ENCODE measurements around the gene FZD7. TPM values are rescaled to one million over a fixed set of nuclear protein-coding genes. Genes with fewer than 3 reads are reported as not detected.

FZD7 gene
- total and polyA plus RNA-seq, 2 of the 8 experiments (the other 6 are each of a cell fraction or from before 2014, with no cell fraction given) = 176 to 246 TPM

- H3K27ac ChIP-seq (ENCODE audit: low read depth, low read length) = no peak overlapping the region
- H4K91ac ChIP-seq (replicated peaks; ENCODE audit: insufficient read length, low read length) = no peak overlapping the region
- no peak overlapping the region for H2BK15ac ChIP-seq (ENCODE audit: low read length)
- H3K9me3 ChIP-seq (ENCODE audit: insufficient read depth in 2 of 2, low read depth in 1 of 2, low read length in 1 of 2) = no peaks in the 10 kb centered on the region
- peaks cover 8% of the 10 kb centered on the region; the same call in 1 of the 2 replicates for H3K23me2 ChIP-seq (ENCODE audit: low read depth, low read length)
- H2AK5ac ChIP-seq (ENCODE audit: low read depth, low read length) = no peak overlapping the region
- H3K9ac ChIP-seq (replicated peaks in 1 of 4; ENCODE audit: extremely low read depth in 1 of 4, low read depth in 3 of 4, low read length in 3 of 4) = peak overlapping the region in 3 of 4 experiments; percentile 53 to 74 (median 59); a peak in 3 of 7 replicates
- H2BK12ac ChIP-seq (ENCODE audit: low read depth, low read length) = no peak overlapping the region
- H2BK5ac ChIP-seq (ENCODE audit: low read depth, low read length) = no peak overlapping the region
- H3K27me3 ChIP-seq (replicated peaks in 1 of 4; ENCODE audit: control insufficient read depth in 3 of 4, extremely low read depth in 1 of 4, insufficient read depth in 3 of 4, low read length in 3 of 4) = no peaks in the 10 kb centered on the region
- H4K20me1 ChIP-seq (replicated peaks in 1 of 2; ENCODE audit: control insufficient read depth in 1 of 2, insufficient read depth in 2 of 2, low read length in 2 of 2) = peaks cover 30 to 33% of the 10 kb centered on the region in 2 experiments
- WGBS, 2 experiments (ENCODE audit: extremely low coverage in 1 of 2, insufficient coverage in 1 of 2, insufficient read length in 1 of 2, insufficient replicate concordance in 2 of 2, low coverage in 1 of 2, low lambda C conversion rate in 2 of 2, missing lambda C conversion rate in 1 of 2) = 13% methylated on average over 7 of the region's 7 CpGs; no CpG with 5 or more reads in 1 of the 2 experiments
- peak overlapping the region; percentile 61 to 82 for H3K4me2 ChIP-seq (ENCODE audit: insufficient read depth in 1 of 2, low read depth in 2 of 2, low read length in 2 of 2)
- FAIRE-seq = peak; percentile 13
- no peak for DNase-seq (ENCODE audit: low read depth in 1 of 2, low spot score in 2 of 2)
- peaks cover 0 to 10% (median 7%) of the 10 kb centered on the region in 4 experiments; a peak in 6 of 7 replicates for H3K4me1 ChIP-seq (replicated peaks in 1 of 4; ENCODE audit: control insufficient read depth in 3 of 4, insufficient read depth in 4 of 4, low read length in 3 of 4)
- POLR2A ChIA-PET (ENCODE audit: partially characterized antibody) = interaction anchor here (1.0 to 2.4 kb wide), 3 partner anchors 11 to 178 kb away, joined by 3 to 8 read pairs (median 5); no protein-coding TSS in a partner anchor
- H2BK120ac ChIP-seq (replicated peaks; ENCODE audit: low read depth, low read length) = no peak overlapping the region
- peaks cover 9 to 45% (median 18%) of the 10 kb centered on the region in 4 experiments for H3K36me3 ChIP-seq (ENCODE audit: control insufficient read depth in 2 of 4, insufficient read depth in 4 of 4, low read length in 3 of 4)
- H2BK20ac ChIP-seq (ENCODE audit: low read length) = no peak overlapping the region
- H3K18ac ChIP-seq (ENCODE audit: extremely low read depth, low read length) = no peak overlapping the region
- peaks cover 30 to 62% of the 10 kb centered on the region in 2 experiments for H3K79me2 ChIP-seq (ENCODE audit: control insufficient read depth in 1 of 2, insufficient read depth in 2 of 2, low read length in 2 of 2)
- no peaks in the 10 kb centered on the region for H3K79me1 ChIP-seq (ENCODE audit: low read depth, low read length)
- no peak overlapping the region for H3K4ac ChIP-seq (replicated peaks; ENCODE audit: insufficient read length, low read depth, low read length)
- H3K4me3 ChIP-seq (ENCODE audit: extremely low read depth in 1 of 4, insufficient read depth in 2 of 4, low read depth in 3 of 4, low read length in 4 of 4) = peak overlapping the region; percentile 78 to 96 (median 93)
- no peak overlapping the region for H4K8ac ChIP-seq (ENCODE audit: extremely low read depth, insufficient read depth, low read length)
- H3K14ac ChIP-seq (ENCODE audit: insufficient read length) = no peak overlapping the region
- H3K56ac ChIP-seq (replicated peaks; ENCODE audit: insufficient read length, low read depth, low read length) = no peak overlapping the region
- CTCF ChIA-PET (ENCODE audit: partially characterized antibody) = no interaction called here
- H4K5ac ChIP-seq (ENCODE audit: insufficient read length, low read depth, low read length) = no peak overlapping the region
- no peak overlapping the region for H3K23ac ChIP-seq (ENCODE audit: insufficient read length)
- no peak overlapping the region for H2AFZ ChIP-seq (ENCODE audit: low read length)
These were observed 3.4 kb downstream of the FZD7 start for GRCh38 chr2:202037086-202037485.

Data from H1 (cell line).